GM15510 (cell line): ENCODE data around the gene MIER3.

Experiments
- POLR2A ChIP-seq: IDR thresholded peaks from 3 replicates; pipeline ENCODE4 v1.6.1; 2011; ENCODE audit warnings: borderline replicate concordance; ENCODE audit not compliant: insufficient read length; ENCODE audit errors: extremely low read depth

Gene MIER3

GRCh38 chr5:56951946-56952691 is at the start of gene MIER3:
MIER3 (minus strand) TSS chr5:56952123; CDS start chr5:56952102, 21 bp downstream.
- peak; percentile 65 for TF ChIP-seq POLR2A

DNA sequence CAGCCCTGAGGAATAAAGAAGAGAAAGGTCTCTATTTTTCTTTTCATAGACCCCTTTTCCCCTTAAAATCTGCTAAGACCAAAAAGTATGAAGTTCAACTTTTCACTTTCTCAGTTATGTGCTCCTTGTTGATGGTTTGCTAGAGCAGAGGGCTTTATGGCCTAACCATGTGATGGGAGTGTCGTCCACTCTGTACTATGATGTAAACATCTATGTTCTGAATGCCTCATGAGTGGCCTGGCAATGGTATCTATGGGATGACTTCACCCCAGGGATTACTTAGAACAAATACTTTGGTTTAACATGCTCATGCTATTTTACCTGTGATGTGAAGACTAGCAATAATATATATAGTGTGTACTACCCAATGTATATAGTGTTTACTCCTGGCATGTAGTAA is 43.7 kb upstream of the MIER3 start:
- no peak for TF ChIP-seq POLR2A

- TF ChIP-seq POLR2A = no peak
Measured at GRCh38 chr5:56993241-56993640, 41.3 kb upstream of the MIER3 start.

GRCh38 chr5:56989676-56990075 is 37.8 kb upstream of the MIER3 start:
- TF ChIP-seq POLR2A = no peak

- TF ChIP-seq POLR2A = no peak
Measured at GRCh38 chr5:56988490-56988889, 36.6 kb upstream of the MIER3 start.

GRCh38 chr5:56987171-56987570 is 35.2 kb upstream of the MIER3 start:
- no peak for TF ChIP-seq POLR2A

GRCh38 chr5:56986626-56986947 is 34.7 kb upstream of the MIER3 start:
- no peak for TF ChIP-seq POLR2A

- TF ChIP-seq POLR2A = no peak
Measured at GRCh38 chr5:56985936-56986625, 34.2 kb upstream of the MIER3 start.

DNA sequence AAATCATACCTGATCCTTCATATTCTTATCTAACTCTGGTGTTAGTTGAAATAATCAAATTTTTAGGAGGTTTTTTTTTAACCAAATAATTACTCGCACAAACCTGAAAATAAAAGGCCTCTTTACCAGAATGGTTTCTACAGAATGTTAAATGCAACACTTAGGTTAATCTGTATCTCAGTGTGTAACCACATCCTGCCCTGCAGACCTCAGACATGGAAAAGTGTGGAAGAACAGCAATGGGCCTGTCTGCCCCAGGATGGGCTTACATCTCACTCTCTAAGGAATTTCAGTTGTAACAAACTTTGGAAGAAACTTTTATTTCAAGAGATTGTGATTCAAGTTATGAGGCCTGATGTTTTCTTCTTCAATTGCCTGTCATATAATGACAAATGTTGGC is 32.5 kb upstream of the MIER3 start:
- no peak for TF ChIP-seq POLR2A

GRCh38 chr5:56983593-56984361 is 31.9 kb upstream of the MIER3 start:
- TF ChIP-seq POLR2A = no peak

DNA sequence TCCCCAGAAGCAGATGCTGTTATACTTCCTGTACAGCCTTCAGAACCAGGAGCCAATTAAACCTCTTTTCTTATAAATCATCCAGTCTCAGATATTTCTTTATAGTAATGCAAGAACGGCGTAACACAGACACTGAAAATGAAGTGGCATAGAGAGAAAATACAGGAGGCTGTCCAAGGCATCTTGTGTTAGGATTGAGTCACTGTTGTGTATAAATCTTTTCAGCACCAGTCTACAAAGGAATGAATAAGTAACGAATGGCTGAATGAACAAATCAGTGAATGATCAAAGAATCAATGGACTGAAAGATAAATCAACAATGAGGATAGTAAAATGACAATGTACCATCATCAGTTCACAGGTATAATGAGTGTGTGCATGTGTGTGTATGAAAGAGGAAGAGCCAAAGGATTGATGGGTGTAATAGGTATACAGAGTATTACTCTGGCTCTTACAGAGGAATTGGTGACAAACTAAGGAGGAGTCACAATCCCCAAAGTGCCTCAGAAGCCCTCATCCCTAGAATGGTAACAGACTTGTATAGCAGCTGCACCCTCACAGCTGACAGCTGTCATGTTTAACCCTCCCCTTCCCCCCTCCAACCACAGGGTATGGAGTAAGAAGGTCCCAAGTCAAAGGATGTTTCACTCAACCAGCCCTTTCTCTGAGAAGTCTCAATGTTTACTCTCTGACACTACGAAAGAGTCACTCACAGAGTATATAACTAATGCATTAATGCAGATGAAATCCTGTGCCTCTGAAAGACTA is 29.8 kb upstream of the MIER3 start:
- TF ChIP-seq POLR2A = no peak

DNA sequence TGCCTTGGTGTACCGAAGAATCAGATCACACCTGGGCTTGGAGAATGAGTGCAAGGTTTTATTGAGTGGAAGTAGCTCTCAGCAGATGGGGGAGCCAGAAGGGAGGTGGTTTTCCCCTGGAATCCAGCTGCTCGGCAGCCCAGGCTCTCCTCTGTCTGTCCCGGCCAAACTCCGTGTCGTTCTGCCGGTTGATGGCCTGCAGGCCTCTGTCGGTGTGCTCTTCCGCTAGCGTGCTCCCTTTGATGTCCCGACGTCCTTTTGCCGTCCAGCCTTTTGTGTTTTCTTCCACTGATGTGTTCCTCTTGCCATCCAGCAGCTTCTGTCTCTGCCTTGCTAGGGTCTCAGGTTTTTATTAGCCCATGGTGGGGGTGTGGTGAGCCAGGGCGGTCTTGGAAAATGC is 28.0 kb upstream of the MIER3 start:
- no peak for TF ChIP-seq POLR2A

- TF ChIP-seq POLR2A = no peak
Measured at GRCh38 chr5:56977822-56978221, 25.9 kb upstream of the MIER3 start.

GRCh38 chr5:56977021-56977420 is 25.1 kb upstream of the MIER3 start:
- no peak for TF ChIP-seq POLR2A

- no peak for TF ChIP-seq POLR2A
Measured at GRCh38 chr5:56974241-56974640, 22.3 kb upstream of the MIER3 start.
